Activated naive CD8-positive, alpha-beta T cell treated with anti-CD3 and anti-CD28 coated beads for 36 hours (primary cell): ENCODE results near the gene HES4. TPM values are rescaled to one million over a fixed set of nuclear protein-coding genes. Genes with fewer than 3 reads are reported as not detected.
"Not testable (repeated sequence)": the region's sequence is repeated elsewhere in the genome, so short reads cannot be mapped to it uniquely, and the experiment has no call there.

Experiments used
- DNase-seq: peaks from one replicate; pipeline ENCODE4 v3.0.0; 2021
- H3K27ac Mint-ChIP-seq: one replicate; pipeline ENCODE4 v1.8.0; 2022; ENCODE audit warnings: mild to moderate bottlenecking, moderate library complexity, mixed read lengths
- H3K27me3 Mint-ChIP-seq: one replicate; pipeline ENCODE4 v1.8.0; 2022; ENCODE audit warnings: mild to moderate bottlenecking, mixed read lengths
- H3K36me3 Mint-ChIP-seq: one replicate; pipeline ENCODE4 v1.8.0; 2021; ENCODE audit warnings: mild to moderate bottlenecking, mixed read lengths
- H3K4me1 Mint-ChIP-seq: one replicate; pipeline ENCODE4 v1.8.0; 2021; ENCODE audit warnings: mixed read lengths
- H3K4me3 Mint-ChIP-seq: one replicate; pipeline ENCODE4 v1.8.0; 2022; ENCODE audit warnings: mild to moderate bottlenecking, moderate library complexity, mixed read lengths
- H3K9me3 Mint-ChIP-seq: one replicate; pipeline ENCODE4 v1.8.0; 2022; ENCODE audit warnings: mixed read lengths
- total RNA-seq, 2 experiments: library from RNA; stranded (reverse); gene quantifications; one replicate each; pipeline ENCODE4 v1.2.3, GENCODE V29; 2021

HES4 gene
- total RNA-seq, 2 experiments from 2014 or later = 0.93 to 1.1 TPM

DNA sequence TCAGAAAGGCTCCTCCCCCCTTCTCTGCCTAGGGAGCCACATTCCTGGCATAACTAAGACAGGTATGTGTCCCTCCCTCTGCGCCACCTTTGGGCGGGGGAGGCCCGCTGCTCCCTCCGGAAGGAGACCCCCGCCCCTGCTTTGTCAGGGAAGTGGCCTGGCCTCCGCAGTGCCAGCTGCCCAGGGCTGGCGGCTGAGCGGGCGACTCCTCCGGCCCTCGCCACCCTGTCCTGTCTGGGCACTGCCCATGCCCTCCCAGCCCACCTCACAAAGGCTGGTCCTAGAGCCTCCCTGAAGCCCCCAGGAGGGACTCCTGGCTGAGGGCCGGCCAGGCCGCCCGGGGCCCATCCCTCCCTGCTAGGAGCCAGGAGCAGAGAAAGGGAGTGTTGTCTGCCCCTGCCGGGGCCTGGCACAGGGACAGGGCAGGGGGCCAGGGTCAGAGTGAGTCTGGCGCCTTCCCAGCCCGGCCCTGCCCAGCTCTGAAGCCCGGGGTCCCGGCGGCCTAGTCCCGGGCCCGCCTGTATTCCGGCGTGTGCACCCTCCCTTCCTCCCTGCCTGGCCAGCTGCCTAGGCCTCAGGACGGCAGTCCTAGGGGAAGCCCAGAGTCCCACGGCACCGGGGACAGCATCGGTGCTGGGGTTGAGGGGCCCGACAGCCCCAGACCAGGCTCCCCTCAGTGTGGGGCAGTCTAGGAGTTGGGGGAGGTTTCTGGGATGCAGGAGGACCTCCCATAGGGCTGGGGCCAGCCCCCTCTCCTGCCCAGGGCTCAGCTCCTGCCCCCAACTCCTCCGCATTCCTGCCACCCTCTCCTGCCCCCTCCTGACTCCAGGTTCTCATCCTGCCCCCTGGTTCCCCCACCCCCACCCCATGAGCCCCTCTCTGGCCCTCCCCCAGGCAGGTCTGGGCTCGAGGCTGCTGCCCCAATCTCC is 25.1 kb upstream of the HES4 start:
- Mint-ChIP-seq H3K4me1 (no peaks in the 10 kb centered on the region), H3K9me3 (no peaks in the 10 kb centered on the region), H3K27me3 (peaks cover 4% of the 10 kb centered on the region), H3K4me3 (no peak overlapping the region), H3K27ac (no peak overlapping the region), H3K36me3 (no peaks in the 10 kb centered on the region)
- no peak for DNase-seq

DNA sequence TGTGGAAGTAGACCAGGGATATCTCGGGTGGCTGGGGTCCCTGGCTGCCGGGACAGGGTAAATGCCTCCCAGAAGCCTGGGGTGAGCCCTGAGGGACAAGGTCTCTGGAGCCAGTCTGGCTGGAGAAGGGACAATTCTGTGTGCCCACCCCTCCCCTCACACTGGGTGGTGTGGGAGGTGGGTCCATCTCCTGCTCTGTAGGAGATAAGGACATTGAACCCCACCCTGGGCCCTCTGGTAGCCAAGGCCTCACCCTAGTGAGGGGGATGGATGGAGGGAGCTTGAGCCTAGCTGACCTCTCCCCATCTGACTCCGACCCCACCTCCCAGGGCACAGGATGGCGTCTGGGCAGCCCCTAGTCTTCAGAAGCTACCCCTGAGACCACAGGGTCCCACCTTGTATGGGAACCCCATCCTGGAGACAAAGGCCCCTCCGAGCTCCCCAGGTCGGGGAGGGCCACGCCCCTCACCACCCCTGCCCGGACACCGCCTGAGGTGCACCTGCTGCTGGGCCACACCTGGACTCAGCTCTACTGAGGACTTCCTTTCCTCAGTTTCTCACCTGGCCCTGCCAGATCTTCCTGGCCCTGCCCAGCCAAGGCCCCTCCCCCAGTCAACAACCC is 24.4 kb upstream of the HES4 start:
- H3K4me3 Mint-ChIP-seq = no peak overlapping the region
- no peak for DNase-seq
- H3K36me3 Mint-ChIP-seq = no peaks in the 10 kb centered on the region
- no peaks in the 10 kb centered on the region for H3K9me3 Mint-ChIP-seq
- H3K4me1 Mint-ChIP-seq = no peaks in the 10 kb centered on the region
- no peak overlapping the region for H3K27ac Mint-ChIP-seq
- H3K27me3 Mint-ChIP-seq = peaks cover 4% of the 10 kb centered on the region

DNA sequence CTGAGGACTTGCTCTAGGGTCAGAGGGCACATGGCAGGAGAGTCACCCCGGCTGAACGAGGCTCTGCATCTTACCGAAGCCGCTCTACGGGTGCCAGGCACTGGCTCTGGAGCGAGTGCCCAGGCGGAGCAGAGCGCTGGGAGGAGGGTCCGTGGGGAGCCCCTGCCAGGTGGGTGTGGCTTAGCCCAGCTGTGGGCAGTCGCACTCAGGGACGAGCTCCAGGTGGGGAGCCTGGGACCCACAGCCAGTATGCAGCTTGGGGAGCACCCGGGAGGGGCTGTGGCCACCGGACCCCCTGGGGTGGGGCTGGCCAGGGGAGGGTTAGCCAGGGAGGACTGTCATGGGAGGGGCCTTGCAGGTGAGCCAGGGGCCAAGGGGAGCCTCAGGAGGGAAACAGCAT is 23.8 kb upstream of the HES4 start:
- no peak overlapping the region for H3K27ac Mint-ChIP-seq
- H3K4me1 Mint-ChIP-seq = no peaks in the 10 kb centered on the region
- H3K4me3 Mint-ChIP-seq = no peak overlapping the region
- H3K9me3 Mint-ChIP-seq = no peaks in the 10 kb centered on the region
- peaks cover 4% of the 10 kb centered on the region for H3K27me3 Mint-ChIP-seq
- DNase-seq = no peak
- no peaks in the 10 kb centered on the region for H3K36me3 Mint-ChIP-seq

DNA sequence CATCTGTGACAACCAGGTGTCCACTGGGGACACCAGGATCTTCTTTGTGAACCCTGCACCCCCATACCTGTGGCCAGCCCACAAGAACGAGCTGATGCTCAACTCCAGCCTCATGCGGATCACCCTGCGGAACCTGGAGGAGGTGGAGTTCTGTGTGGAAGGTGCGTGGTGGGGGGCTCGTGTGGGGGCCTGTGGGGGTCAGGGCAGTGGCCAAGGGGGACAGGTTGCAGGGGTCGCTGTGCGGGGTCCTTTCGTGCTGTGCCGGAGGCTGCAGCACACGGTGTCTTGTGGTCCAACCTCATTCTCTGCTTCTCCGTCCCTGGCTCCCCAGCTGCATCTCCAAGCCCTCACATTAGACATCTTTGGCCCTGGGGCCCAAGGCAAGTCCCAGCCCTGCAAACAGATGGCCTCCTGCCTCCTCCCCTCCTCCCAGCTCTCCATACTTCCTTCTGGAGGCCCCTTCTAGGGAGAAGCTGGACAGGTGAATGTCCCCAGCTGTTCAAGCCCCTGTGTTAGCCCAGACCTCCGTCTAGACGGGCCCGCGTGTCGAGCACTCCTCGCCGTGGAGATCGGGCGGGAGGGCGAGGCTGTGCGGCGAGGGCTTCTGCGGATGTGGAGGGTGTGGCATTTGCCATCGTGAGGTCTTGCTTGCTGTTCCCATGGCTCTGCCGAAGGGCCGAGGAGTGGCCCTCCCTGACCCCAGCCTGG is 22.6 kb upstream of the HES4 start:
- no peak overlapping the region for H3K4me3 Mint-ChIP-seq
- H3K27me3 Mint-ChIP-seq = peaks cover 4% of the 10 kb centered on the region
- no peak overlapping the region for H3K27ac Mint-ChIP-seq
- no peaks in the 10 kb centered on the region for H3K9me3 Mint-ChIP-seq
- H3K4me1 Mint-ChIP-seq = no peaks in the 10 kb centered on the region
- H3K36me3 Mint-ChIP-seq = no peaks in the 10 kb centered on the region
- DNase-seq = no peak

DNA sequence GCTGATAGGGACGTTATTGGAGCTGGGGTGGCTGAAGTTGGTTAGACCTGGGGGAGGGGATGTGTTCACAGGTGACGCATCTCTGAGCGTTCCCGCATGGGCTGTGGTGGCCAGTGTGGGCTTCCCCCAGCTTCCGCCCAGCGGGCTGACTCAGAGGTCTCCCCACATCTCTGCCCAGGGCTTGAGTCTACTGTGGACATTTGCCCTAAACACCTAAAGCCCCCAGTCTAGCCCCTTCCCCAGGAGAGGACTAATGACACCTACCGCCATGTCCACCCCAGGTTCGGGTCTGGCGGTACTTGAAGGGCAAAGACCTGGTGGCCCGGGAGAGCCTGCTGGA is 22.0 kb upstream of the HES4 start:
- peaks cover 4% of the 10 kb centered on the region for H3K4me1 Mint-ChIP-seq
- H3K36me3 Mint-ChIP-seq = peaks cover 3% of the 10 kb centered on the region
- no peak overlapping the region for H3K4me3 Mint-ChIP-seq
- peaks cover 4% of the 10 kb centered on the region for H3K27me3 Mint-ChIP-seq
- no peak overlapping the region for H3K27ac Mint-ChIP-seq
- no peak for DNase-seq
- H3K9me3 Mint-ChIP-seq = no peaks in the 10 kb centered on the region

DNA sequence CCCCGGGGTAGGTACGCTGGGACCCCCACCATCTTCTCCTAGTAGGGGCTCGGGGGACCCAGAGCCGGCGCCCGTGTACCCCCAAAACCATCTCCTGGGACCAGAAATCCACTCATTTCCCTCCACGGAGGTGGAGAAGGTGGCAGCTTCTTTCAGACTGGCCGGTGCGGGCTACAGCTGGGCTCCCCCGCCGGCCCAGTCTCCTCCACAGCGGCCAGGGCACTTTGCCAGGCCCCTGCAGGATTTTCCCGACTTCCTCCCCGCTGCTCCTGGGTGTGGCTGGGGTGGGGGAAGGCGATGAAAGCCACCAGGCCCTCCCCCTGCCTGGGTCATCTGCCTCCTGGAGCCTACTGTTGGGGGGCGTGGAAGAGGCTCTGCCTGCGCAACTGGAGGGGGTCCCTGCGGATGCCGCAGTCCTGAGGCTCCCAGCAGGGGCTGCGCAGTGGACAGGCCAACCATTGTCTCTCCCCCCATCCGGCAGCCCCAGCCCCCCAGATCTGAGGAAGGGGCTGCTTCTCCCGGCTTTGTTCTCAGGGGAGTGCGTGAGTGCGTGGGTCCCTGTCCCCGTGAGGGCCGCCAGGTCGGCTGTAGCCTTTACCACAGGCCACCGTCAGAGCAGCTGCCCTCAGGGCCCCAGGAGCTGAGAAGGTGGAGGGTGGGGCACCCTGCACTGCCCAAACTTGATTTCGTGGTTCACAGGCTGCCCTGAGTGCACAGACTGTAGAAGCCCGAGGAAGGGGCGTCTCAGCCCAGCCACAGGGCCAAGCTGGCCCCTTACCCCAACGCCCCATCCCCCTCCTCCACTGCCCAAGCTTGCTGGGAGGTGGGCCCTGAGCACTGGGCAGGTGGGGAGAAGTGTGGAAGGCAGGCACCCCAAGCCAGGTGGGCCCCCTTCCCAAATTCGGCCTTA is 21.4 kb upstream of the HES4 start:
- Mint-ChIP-seq H3K9me3 (no peaks in the 10 kb centered on the region), H3K4me3 (peak overlapping the region; percentile 40), H3K4me1 (peaks cover 4% of the 10 kb centered on the region), H3K36me3 (peaks cover 3% of the 10 kb centered on the region), H3K27ac (no peak overlapping the region), H3K27me3 (peaks cover 4% of the 10 kb centered on the region)
- no peak for DNase-seq

DNA sequence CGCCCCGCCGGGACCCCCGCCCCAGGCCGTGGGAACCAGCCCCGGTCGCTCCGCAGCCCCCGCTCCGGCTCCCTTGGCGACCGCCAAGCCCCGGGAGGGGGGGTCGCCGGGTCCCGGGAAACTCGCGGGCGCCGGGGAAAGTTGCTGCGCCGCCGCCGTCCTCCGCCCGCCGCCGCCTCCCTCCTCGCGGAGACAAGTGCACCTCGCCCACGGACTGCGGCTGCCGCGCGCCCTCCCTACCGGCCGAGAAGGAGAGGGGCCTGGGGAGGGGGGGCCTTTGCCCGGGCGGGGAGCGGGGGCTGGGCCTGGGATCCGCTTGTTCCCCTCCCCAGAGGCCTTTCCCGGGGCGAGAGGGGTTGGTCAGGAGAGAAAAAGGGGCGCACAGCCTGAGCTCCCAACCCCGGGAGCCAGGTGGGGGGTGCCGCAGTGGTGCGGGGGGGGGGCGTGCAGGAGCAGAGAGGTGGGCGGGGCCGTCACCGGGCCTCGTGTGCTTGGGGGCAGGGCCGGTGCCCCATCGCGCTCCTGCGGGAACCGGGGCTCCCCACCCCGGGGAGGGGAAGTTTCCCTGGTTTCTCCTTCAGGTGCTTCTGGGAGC is 20.6 kb upstream of the HES4 start:
- peak overlapping the region; percentile 37 for H3K4me3 Mint-ChIP-seq
- peak; percentile 58 for DNase-seq
- no peaks in the 10 kb centered on the region for H3K9me3 Mint-ChIP-seq
- H3K4me1 Mint-ChIP-seq = peaks cover 4% of the 10 kb centered on the region
- H3K27me3 Mint-ChIP-seq = peaks cover 4% of the 10 kb centered on the region
- H3K36me3 Mint-ChIP-seq = peaks cover 3% of the 10 kb centered on the region
- H3K27ac Mint-ChIP-seq = no peak overlapping the region

DNA sequence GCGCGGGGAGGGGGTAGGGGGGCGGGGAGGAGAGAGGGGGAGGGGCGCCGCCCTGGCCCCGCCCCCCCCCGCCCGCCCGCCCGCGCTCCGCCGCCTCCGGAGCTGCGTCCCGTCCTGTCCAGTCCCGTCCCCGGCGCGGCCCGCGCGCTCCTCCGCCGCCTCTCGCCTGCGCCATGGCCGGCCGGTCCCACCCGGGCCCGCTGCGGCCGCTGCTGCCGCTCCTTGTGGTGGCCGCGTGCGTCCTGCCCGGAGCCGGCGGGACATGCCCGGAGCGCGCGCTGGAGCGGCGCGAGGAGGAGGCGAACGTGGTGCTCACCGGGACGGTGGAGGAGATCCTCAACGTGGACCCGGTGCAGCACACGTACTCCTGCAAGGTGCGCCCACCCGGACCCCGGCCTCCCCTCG is 20.1 kb upstream of the HES4 start, which contains the start of gene AGRN:
Gene AGRN, plus strand, starts transcription at position 121 of the 405 bp plus-strand sequence. Its CDS starts 53 bp downstream, at position 174.
- Mint-ChIP-seq H3K27me3 (peaks cover 4% of the 10 kb centered on the region), H3K36me3 (peaks cover 3% of the 10 kb centered on the region), H3K9me3 (no peaks in the 10 kb centered on the region), H3K4me3 (peak within 1 kb of the TSS; percentile 69), H3K27ac (no peak within 1 kb of the TSS), H3K4me1 (peaks cover 4% of the 10 kb centered on the region)
- DNase-seq = peak; percentile 40

DNA sequence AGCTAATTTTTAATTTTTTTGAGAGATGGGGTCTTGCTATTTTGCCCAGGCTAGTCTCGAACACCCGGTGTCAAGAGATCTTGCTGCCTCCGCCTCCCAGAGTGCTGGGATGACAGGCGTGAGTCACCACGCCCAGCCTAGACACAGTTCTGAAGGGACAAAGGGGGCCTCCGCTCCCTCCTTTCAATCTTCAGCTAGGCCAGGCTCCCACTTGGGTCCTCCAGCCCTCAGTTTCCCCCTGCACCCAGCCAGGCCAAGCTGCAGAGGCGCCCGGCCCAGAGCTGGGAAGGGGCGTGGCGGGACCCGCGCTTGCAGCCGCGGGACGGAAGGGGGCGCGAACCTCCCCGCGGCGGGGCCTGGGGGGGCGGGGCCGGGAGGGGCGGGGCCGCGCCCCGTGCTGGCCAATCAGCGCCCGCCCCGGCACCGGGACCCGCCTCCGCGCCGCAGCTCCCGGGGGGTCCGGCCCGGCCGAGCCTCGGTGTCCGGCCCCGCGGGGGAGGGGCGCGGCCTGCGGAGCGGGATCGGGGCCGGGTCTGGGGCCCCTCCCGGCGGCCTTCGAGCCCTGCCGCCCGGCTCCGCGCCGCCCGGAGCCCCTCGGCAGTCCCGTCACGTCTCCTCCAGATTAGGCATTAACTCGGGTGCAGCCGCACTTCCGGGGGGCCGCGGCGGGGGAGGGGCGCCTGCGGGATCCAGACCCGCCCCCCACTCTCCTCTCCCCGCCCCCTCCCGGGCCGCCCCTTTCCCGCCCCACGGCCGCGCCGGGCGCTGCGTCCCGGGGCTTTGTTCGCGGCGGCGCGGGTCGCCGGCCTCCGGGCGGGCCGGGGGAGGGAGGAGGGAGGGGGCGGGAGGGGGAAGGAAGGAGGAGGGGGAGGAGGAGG is 19.5 kb upstream of the HES4 start:
- Mint-ChIP-seq H3K4me3 (peak overlapping the region; percentile 64), H3K27me3 (peaks cover 4% of the 10 kb centered on the region), H3K27ac (no peak overlapping the region), H3K9me3 (no peaks in the 10 kb centered on the region), H3K36me3 (peaks cover 3% of the 10 kb centered on the region), H3K4me1 (peaks cover 7% of the 10 kb centered on the region)
- DNase-seq = peak; percentile 83

DNA sequence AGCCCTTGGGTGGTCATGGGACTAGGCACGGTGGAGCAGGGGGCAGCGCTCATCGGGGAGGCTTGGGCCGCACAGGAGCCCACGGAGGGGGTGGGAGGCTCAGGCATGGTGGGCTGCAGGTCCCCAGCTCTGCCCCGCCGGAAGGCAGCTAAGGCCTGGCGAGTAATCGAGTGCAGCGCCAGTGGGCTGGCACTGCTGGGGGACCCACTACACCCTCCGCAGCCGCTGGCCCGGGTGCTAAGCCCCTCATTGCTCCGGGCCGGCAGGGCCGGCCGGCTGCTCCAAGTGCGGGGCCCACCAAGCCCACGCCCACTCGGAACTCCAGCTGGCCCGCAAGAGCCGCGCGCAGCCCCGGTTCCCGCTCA is 18.4 kb upstream of the HES4 start:
- not testable (repeated sequence) for DNase-seq, H3K36me3 Mint-ChIP-seq, H3K4me3 Mint-ChIP-seq, H3K27me3 Mint-ChIP-seq, H3K9me3 Mint-ChIP-seq, H3K27ac Mint-ChIP-seq
- H3K4me1 Mint-ChIP-seq = peaks cover 13% of the 10 kb centered on the region

DNA sequence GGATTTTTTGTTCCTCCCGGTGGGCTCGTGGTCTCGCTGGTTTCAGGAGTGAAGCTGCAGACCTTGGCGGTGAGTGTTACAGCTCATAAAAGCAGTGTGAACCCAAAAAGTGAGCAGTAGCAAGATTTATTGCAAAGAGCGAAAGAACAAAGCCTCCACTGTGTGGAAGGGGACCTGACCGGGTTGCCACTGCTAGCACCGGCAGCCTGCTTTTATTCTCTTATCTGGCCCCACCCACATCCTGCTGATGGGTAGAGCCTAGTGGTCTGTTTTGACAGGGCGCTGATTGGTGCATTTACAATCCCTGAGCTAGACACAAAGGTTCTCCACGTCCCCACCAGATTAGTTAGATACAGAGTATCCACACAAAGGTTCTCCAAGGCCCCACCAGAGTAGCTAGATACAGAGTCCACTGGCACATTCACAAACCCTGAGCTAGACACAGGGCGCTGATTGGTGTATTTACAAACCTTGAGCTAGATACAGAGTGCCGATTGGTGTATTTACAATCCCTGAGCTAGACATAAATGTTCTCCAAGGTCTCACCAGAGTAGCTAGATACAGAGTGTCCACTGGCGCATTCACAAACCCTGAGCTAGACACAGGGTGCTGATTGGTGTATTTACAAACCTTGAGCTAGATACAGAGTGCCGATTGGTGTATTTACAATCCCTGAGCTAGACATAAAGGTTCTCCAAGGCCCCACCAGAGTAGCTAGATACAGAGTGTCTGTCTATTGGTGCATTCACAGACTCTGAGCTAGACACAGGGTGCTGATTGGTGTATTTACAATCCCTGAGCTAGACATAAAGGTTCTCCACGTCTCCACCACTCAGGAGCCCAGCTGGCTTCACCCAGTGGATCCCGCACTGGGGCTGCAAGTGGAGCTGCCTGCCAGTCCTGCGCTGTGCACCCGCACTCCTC is 17.8 kb upstream of the HES4 start:
- not testable (repeated sequence) for H3K27me3 Mint-ChIP-seq, DNase-seq, H3K9me3 Mint-ChIP-seq, H3K36me3 Mint-ChIP-seq, H3K4me3 Mint-ChIP-seq, H3K27ac Mint-ChIP-seq
- H3K4me1 Mint-ChIP-seq = peaks cover 19% of the 10 kb centered on the region

DNA sequence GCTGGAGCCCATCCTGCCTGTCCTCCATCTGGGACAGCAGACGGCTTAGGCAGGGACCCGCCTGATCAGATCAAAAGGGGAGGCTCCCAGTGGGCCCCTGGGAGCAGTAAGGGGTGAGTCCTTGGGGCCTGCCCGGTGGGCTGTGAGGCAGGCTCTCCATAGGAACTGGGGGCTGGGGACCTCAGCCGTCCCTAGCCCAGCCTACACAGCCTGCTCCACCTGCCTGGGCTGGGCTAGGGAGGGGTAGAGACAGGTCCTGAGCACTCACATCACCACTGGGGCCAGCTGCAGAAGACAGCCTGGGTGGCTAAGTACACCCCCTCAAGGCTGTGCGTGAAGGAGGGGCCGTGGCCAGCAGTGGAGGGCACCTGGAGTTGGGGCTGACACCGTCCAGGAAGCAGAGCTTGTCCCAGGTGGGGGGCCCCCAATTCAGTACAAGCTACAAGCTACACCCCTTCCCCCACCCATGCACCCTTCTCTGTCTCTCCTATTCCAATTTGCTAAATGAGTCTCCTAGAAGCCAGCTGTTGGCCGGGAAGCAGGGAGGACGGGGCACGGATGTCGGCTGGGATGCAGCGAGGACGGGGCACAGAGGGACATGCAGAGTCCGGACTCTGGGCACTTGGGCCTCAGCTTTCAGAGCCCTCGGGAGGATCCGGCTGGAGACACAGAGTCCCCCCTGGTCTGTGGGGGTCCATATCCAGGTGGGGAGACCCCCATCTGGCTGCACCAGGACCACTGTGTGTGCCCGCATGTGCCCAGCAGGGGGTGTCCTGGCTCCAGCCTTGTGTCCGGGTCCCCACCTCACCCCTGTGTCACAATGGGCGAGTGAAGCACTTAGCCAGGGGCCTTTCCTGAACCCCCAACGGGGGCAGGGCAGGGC is 15.1 kb upstream of the HES4 start:
- H3K27ac Mint-ChIP-seq = peak overlapping the region; percentile 93
- peaks cover 3% of the 10 kb centered on the region for H3K36me3 Mint-ChIP-seq
- H3K27me3 Mint-ChIP-seq = peaks cover 3% of the 10 kb centered on the region
- peak overlapping the region; percentile 89 for H3K4me3 Mint-ChIP-seq
- no peaks in the 10 kb centered on the region for H3K9me3 Mint-ChIP-seq
- H3K4me1 Mint-ChIP-seq = peaks cover 24% of the 10 kb centered on the region
- peak; percentile 37 for DNase-seq
